AG09309 (cell line): ENCODE data around the gene ATRNL1.
A peak's percentile ranks its signal among the peaks of the same experiment; 100 is the strongest.

Experiments used
- DNase-seq: peaks from one replicate; pipeline ENCODE4 v3.0.0-alpha.2; 2010; ENCODE audit warnings: low read depth
- H3K4me3 ChIP-seq: 2 replicates; pipeline ENCODE4 v1.5.1; 2011; ENCODE audit warnings: mild to moderate bottlenecking, low read depth, low read length, moderate library complexity; ENCODE audit not compliant: control insufficient read depth
- TF ChIP-seq, protein P1 (sequence below): IDR thresholded peaks from 2 replicates; pipeline ENCODE4 v1.5.1; 2011; ENCODE audit warnings: mild to moderate bottlenecking, low read depth, low read length, inconsistent platforms; ENCODE audit not compliant: insufficient read depth, control insufficient read depth; ENCODE audit errors: missing control alignments

The ATRNL1 gene

GRCh38 chr10:115950320-115950719, 857.2 kb downstream of the ATRNL1 start:
- H3K4me3 ChIP-seq, result no peak overlapping the region
- DNase-seq, result peak; percentile 37
- TF ChIP-seq, protein P1, sequence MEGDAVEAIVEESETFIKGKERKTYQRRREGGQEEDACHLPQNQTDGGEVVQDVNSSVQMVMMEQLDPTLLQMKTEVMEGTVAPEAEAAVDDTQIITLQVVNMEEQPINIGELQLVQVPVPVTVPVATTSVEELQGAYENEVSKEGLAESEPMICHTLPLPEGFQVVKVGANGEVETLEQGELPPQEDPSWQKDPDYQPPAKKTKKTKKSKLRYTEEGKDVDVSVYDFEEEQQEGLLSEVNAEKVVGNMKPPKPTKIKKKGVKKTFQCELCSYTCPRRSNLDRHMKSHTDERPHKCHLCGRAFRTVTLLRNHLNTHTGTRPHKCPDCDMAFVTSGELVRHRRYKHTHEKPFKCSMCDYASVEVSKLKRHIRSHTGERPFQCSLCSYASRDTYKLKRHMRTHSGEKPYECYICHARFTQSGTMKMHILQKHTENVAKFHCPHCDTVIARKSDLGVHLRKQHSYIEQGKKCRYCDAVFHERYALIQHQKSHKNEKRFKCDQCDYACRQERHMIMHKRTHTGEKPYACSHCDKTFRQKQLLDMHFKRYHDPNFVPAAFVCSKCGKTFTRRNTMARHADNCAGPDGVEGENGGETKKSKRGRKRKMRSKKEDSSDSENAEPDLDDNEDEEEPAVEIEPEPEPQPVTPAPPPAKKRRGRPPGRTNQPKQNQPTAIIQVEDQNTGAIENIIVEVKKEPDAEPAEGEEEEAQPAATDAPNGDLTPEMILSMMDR, result no peak

DNA sequence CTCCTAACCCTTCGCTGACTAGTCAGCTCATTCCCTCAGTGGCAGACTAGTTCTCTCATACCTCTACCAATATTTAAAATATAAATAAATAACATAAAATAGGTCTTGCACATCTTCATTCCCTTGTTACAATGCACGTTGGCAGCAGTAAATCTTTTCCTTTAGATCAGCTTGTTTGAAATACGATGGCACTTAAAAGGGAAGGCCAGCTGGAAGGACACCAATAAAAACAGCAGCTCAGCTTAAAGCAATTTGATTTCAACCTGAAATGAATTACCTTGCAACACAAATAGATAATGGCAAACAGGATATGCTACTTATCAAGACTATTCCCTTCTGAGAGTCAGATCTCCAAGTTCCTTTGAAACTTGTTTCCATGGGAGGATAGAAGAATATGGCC, 858.1 kb downstream of the ATRNL1 start:
- no peak for DNase-seq
- H3K4me3 ChIP-seq, result no peak overlapping the region
- TF ChIP-seq, protein P1, result no peak

- TF ChIP-seq, protein P1, result no peak
- DNase-seq, result no peak
Measured at GRCh38 chr10:115953281-115953680, 860.1 kb downstream of the ATRNL1 start.

GRCh38 chr10:115953968-115954367, 860.8 kb downstream of the ATRNL1 start:
- TF ChIP-seq, protein P1, result no peak
- no peak for DNase-seq
- H3K4me3 ChIP-seq, result no peak overlapping the region

More at GRCh38 chr10:115953281-115953680, 860.1 kb downstream of the ATRNL1 start:
- no peak overlapping the region for H3K4me3 ChIP-seq

- TF ChIP-seq, protein P1, result no peak
- no peak overlapping the region for H3K4me3 ChIP-seq
- no peak for DNase-seq
Measured at GRCh38 chr10:115956225-115957011, 863.3 kb downstream of the ATRNL1 start.

GRCh38 chr10:115957012-115957399, 863.8 kb downstream of the ATRNL1 start:
- TF ChIP-seq, protein P1, result no peak
- no peak for DNase-seq
- H3K4me3 ChIP-seq, result no peak overlapping the region
